Measurements from ENCODE around the gene UQCRH.

UQCRH gene

DNA sequence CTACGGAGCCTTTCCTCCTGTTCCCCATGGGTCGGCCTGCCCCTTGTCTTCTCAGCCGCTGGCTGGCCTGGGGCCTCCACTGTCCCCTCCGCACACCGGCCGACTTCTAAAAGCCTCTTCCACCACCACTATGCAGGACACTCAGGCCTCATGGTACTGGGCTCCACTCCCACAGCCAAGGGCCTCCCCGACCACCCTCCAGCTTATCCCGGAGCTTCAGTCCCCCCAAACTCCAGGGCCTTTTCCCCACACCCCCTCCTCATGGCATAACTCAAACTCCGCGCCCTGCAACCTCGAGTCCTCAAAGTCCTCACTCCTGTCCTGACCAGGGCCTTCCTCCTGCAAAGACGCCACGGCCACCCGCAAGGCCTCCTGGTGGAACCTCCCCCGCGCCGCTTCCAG, 2.1 kb upstream of the UQCRH start:
- TF ChIP-seq MYC (IDR thresholded peaks at IDR 0.05; ENCODE audit: low read depth, low read length): peak; percentile 54; the same call in 1 of the 2 replicates
- TF ChIP-seq, protein P1, sequence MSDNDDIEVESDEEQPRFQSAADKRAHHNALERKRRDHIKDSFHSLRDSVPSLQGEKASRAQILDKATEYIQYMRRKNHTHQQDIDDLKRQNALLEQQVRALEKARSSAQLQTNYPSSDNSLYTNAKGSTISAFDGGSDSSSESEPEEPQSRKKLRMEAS (IDR thresholded peaks at IDR 0.05; ENCODE audit: low read depth, low read length): peak; percentile 40; the same call in 1 of the 2 replicates
- TF ChIP-seq, protein P2, sequence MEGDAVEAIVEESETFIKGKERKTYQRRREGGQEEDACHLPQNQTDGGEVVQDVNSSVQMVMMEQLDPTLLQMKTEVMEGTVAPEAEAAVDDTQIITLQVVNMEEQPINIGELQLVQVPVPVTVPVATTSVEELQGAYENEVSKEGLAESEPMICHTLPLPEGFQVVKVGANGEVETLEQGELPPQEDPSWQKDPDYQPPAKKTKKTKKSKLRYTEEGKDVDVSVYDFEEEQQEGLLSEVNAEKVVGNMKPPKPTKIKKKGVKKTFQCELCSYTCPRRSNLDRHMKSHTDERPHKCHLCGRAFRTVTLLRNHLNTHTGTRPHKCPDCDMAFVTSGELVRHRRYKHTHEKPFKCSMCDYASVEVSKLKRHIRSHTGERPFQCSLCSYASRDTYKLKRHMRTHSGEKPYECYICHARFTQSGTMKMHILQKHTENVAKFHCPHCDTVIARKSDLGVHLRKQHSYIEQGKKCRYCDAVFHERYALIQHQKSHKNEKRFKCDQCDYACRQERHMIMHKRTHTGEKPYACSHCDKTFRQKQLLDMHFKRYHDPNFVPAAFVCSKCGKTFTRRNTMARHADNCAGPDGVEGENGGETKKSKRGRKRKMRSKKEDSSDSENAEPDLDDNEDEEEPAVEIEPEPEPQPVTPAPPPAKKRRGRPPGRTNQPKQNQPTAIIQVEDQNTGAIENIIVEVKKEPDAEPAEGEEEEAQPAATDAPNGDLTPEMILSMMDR (IDR thresholded peaks at IDR 0.05; ENCODE audit: low read depth, low read length): no peak
- no peak for TF ChIP-seq POLR2A (IDR thresholded peaks at IDR 0.05; ENCODE audit: extremely low read depth, insufficient read length)
- DNase-seq (ENCODE audit: low read depth): no peak
- peak overlapping the region; percentile 98 for H3K4me3 ChIP-seq (ENCODE audit: low read depth, low read length)

DNA sequence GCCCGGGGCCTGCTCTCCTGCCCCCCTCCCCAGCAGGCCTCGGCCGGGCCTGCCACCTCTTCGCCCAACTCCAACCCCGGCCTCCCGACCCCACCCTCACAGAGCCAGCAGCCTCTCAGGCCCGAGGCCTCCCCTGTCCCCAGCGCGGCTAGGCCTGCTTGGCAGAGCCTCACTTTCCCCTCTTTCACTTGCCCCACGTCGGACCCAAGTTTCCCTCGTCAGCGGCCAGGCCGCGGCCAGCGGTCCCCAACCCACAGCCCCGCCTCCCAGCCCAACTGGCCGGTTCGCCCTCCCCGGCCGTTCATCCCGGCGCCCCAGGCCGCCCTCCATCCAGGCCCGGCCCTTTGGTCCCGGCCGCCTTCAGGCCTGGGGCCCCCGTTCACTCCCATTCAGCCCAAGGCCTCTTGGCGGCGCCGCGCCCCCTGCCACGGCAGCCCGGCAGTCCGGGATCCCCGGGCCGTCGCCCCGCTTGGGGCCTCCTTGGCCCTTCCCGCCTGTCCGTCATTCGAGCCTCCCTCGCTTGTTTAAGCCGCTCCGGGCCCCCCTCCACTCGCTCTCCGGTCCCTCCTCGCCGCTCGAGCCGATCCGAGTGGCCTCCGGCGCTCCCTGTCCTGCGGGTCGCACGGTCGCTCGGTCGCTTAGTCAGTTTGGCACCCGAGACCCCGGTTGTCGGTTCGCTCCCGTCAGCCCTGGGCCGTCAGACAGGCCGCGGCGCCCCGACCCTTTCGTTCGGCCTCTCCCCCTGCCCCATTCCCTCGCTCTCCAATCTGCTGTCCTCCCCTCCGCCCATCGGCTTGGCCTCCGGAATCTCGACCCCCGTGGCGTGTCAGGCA, 1.5 kb upstream of the UQCRH start:
- DNase-seq (ENCODE audit: low read depth): peak; percentile 81
- TF ChIP-seq, protein P2 (IDR thresholded peaks at IDR 0.05; ENCODE audit: low read depth, low read length): peak; percentile 12
- TF ChIP-seq POLR2A (IDR thresholded peaks at IDR 0.05; ENCODE audit: extremely low read depth, insufficient read length): no peak
- H3K4me3 ChIP-seq (ENCODE audit: low read depth, low read length): peak overlapping the region; percentile 98

DNA sequence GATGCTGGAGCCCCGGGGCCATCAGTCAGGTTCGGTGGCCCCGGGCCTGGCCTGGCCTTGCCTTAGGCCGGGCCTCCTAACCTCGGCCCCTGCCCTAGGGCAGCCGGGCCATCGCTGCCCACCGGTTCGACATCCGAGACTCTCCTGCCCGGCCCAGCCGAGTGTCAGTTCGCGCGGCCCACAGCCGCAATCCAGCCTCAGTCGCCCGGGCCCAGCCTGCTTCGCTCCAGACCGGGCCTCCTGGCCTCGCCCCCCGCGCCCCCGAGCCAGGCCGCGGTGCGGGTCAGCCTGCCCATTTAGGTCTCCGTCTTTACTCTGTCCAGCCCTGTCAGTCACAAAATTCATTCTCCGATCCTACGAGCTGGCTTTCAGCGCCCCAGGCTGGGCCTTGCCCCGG, 859 bp upstream of the UQCRH start:
- peak overlapping the region; percentile 98 for H3K4me3 ChIP-seq (ENCODE audit: low read depth, low read length)
- no peak for DNase-seq (ENCODE audit: low read depth)
- TF ChIP-seq POLR2A (IDR thresholded peaks at IDR 0.05; ENCODE audit: extremely low read depth, insufficient read length) (no peak), MYC (IDR thresholded peaks at IDR 0.05; ENCODE audit: low read depth, low read length) (no peak)
- TF ChIP-seq, protein P1 (IDR thresholded peaks at IDR 0.05; ENCODE audit: low read depth, low read length): no peak
- TF ChIP-seq, protein P2 (IDR thresholded peaks at IDR 0.05; ENCODE audit: low read depth, low read length): no peak

- TF ChIP-seq, protein P2 (IDR thresholded peaks at IDR 0.05; ENCODE audit: low read depth, low read length): no peak
- TF ChIP-seq POLR2A (IDR thresholded peaks at IDR 0.05; ENCODE audit: extremely low read depth, insufficient read length): no peak
- TF ChIP-seq MYC (IDR thresholded peaks at IDR 0.05; ENCODE audit: low read depth, low read length): no peak
- TF ChIP-seq, protein P1 (IDR thresholded peaks at IDR 0.05; ENCODE audit: low read depth, low read length): no peak
- H3K4me3 ChIP-seq (ENCODE audit: low read depth, low read length): peak overlapping the region; percentile 98
- DNase-seq (ENCODE audit: low read depth): peak; percentile 28
Observed at GRCh38 chr1:46303872-46304326, 401 bp downstream of the UQCRH start.

GRCh38 chr1:46306159-46306530, 2.6 kb downstream of the UQCRH start:
- TF ChIP-seq, protein P1 (IDR thresholded peaks at IDR 0.05; ENCODE audit: low read depth, low read length): no peak
- TF ChIP-seq MYC (IDR thresholded peaks at IDR 0.05; ENCODE audit: low read depth, low read length) (no peak), POLR2A (IDR thresholded peaks at IDR 0.05; ENCODE audit: extremely low read depth, insufficient read length) (no peak)
- TF ChIP-seq, protein P2 (IDR thresholded peaks at IDR 0.05; ENCODE audit: low read depth, low read length): no peak
- DNase-seq (ENCODE audit: low read depth): no peak
- peak overlapping the region; percentile 98 for H3K4me3 ChIP-seq (ENCODE audit: low read depth, low read length)
